ENCODE results near the gene CHURC1. TPM values are rescaled to one million over a fixed set of nuclear protein-coding genes. Genes with fewer than 3 reads are reported as not detected.
"Not testable (repeated sequence)": the region's sequence is repeated elsewhere in the genome, so short reads cannot be mapped to it uniquely, and the experiment has no call there.

Gene CHURC1
- total RNA-seq, 1 donor from 2014 or later = 72.8 TPM

DNA sequence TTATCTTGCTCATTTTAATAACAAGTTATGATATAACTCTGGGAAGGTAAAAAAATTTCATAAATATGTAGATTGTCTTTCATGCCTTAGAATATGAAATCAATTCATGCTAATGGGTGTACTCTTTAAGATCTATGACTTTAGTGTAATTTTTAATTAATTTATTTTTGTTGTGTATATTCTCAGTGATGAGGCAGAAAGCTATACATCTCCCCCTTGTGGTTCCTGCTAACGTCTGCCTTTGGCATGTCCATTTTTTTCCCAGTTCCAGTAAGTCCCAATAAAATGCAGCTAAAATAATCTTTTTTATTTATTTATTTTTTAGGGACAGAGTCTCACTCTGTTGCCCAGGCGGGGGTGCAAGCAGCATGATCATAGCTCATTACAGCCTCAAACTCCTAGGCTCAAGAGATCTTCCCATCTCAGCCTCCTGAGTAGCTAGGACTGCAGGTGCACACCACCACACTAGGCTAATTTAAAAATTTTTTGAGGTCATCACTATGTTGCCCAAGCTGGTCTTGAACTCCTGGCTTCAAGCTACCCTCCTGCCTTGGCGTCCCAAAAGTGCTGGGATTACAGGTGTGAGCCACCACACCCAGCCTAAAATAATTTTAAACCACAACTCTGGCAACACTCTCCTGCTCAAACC lies 3.3 kb upstream of the CHURC1 start:
- DNase-seq (ENCODE audit: low read depth) = peak; percentile 45

DNA sequence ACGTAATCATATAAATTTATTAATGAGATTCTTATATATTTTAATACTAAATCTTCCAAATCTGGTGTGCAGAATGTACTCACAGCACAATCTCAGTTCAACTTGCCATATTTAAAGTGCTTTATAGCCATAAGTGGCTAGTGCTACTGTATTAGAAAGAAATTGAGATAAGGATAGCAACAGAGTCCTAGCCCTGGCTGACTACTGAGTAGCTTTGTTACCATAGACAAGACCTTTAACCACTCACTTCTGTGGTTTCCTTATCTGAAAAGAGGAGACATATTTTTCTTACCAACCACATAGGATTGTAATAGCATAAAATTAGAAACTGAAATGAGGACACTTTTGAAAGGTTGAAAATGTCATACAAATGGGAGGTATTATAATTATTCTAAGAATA lies 2.0 kb upstream of the CHURC1 start:
- no peak for DNase-seq (ENCODE audit: low read depth)

DNA sequence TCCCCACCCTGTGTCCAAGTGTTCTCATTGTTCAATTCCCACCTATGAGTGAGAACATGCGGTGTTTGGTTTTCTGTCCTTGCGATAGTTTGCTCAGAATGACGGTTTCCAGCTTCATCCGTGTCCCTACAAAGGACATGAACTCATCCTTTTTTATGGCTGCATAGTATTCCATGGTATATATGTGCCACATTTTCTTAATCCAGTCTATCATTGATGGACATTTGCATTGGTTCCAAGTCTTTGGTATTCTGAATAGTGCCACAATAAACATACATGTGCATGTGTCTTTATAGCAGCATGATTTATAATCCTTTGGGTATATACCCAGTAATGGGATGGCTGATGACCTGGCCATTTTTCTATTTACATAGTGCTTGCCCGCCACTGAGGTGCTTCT lies 778 bp upstream of the CHURC1 start:
- not testable (repeated sequence) for DNase-seq (ENCODE audit: low read depth)

DNA sequence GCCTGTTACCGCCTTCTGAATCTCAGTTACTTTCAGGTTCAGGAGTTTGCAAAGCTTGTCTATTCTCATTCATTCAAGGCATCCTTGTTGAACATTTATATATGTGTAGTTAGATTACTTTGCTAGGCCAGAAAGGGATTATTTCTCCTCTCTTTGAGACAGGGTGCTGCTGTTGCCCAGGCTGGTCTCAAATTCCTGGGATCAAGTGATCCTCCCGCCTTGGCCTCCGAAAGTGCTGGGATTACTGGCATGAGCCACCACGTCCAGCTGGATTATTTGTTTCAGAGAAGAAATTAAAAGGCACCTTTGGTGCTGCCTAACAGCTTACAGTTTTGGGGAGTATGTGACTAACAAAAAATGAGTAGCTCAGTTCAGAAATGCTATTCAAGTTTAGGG lies 772 bp downstream of the CHURC1 start:
- DNase-seq (ENCODE audit: low read depth) = no peak

DNA sequence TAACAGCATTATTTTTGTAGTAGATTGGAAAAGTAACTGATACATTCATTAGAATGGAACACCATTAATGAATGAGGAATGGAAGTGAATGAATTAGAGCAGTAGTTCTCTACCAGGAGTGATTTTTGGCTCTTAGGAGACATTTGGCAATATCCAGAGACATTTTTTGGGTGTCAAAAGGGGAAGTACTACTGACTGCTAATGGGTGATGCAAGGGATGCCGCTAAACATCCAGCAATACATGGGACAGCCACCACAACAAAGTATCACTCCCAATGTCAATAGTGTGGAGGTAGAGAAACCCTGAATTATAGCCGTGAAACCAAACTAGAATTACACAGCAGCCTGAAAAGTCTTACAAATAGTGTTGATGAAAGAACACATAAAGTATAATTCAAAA lies 1.5 kb downstream of the CHURC1 start:
- no peak for DNase-seq (ENCODE audit: low read depth)

DNA sequence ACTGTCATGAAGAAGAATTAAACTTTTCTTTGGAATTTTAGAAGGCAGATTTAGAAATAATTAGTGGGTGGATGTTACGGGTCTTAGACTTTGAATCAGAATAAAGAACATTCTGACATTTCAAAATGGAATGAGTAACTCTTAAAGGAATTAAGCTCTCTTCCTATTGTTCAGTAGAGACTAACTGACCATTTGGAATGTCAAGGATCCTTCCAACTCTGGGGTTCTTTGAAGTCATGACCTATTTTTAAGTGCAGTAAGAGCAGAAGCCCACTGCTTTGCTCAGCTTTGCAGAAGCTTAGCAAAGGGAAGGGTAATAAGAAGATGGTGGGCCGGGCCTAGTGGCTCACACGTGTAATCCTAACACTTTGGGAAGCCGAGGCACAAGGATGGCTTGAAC lies 4.0 kb downstream of the CHURC1 start:
- peak; percentile 65 for DNase-seq (ENCODE audit: low read depth)

DNA sequence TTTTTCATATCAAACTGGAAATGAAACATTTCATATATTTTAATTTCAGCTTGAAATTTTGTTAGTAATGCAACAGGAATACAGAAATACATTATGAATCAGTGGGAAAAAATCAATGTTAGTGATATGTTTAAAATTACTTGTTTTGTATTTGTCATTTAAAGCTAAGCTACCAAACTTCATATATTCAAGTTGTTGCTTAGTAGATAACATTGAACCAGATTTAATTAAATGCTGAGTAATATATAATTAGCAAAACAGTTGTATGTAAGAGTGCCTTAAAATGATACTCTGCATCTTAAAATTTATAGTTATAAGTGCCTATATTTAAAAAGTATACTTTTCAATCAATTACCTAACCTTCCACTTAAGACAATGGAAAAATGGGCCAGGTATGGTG lies 5.0 kb downstream of the CHURC1 start:
- DNase-seq (ENCODE audit: low read depth) = no peak

DNA sequence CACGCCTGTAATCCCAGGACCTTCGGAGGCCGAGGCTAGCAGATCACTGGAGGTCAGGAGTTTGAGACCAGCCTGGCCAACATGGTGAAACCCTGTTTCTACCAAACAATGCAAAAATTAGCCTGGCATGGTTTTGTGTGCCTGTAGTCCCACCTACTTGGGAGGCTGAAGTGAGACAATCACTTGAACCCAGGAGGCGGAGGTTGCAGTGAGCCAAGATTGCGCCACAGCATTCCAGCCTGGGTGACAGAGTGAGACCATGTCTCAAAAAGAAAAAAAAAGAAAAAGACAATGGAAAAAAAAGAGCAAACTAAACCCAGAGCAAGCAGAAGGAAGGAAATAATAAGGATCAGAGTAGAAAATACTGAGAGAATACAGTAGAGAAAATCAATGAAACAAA lies 5.4 kb downstream of the CHURC1 start:
- DNase-seq (ENCODE audit: low read depth) = peak; percentile 69

DNA sequence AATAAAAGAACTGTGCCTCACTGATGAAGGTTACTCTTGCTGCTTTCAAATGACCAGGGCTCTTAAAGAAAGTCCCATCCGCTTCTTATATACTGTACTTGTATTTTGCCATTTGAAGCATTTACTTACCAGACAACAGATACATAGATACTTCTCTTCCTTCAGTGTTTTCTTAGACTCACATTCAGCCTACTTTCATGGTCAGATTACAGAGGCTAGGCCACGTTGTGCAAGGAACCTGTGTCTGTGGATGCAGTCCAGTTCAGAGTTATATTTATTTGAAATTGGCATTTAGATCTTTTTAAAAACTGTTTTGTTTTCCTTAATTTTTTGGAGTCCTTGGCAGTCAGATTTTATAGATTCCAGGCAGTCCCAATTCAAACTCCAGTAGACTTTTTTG lies 6.2 kb downstream of the CHURC1 start:
- DNase-seq (ENCODE audit: low read depth) = no peak

DNA sequence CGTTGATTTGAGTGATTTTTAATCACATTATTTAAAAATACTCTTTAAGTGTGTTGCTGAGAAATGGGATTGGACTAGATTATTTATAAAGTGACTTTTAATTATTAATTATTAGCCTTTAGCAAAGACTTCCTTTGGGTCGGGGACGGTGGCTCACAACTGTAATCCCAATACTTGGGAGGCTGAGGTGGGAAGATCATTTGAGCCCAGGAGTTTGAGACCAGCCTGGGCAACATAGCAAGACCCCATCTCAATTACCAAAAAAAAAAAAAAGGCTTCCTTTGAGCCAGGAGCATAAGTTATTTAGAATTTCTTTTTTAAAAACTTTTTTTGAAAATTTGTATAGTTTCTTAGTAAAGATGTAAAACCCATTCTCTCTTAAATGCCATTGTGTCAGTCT lies 8.8 kb downstream of the CHURC1 start:
- no peak for DNase-seq (ENCODE audit: low read depth)

DNA sequence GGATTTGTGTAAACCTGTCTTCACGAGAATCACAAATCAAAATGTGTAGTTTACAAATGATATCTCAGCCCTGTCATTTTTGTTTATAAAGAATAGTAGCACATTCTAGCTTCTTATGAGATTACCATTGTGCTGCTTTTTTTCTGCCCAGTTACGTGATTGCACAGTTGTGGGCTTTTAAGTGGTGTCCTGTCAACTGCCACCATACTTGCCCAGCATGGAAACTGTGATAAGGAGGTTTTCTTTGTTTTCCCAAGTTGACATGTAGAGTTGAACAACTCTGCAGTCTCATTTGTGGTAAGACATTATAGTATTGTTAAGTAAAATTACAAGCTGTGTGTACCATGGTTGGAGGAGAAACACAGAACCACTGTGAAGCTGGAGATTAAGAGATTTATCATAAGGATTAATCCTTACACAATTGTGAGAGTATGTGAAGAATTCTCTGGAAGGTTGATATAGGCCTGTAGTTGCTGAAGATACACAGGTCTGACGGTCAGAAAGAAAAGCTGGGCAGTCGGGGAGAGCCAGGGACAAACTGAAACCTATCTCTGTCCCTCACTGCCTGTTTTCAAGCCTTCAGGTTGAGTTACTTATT lies 12.2 kb downstream of the CHURC1 start:
- no peak for DNase-seq (ENCODE audit: low read depth)

DNA sequence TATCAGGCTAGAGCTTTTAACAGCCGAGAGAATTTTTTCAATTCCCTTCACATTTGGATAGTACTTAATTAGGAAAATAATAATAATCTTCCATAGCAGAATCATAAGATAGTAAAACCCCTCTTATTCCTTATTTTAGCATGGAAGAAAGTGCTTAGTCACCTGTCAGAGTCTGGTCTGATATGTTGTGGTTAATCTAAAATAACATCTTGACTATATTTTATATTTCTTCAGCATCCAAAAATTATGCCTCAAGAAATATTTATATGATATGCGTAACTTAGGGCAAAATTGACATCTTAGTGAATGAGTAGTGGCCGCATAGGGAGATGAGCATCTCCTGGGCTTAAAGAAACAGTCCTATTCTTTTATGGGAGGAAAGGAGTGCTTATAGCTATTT lies 12.8 kb downstream of the CHURC1 start:
- DNase-seq (ENCODE audit: low read depth) = no peak

DNA sequence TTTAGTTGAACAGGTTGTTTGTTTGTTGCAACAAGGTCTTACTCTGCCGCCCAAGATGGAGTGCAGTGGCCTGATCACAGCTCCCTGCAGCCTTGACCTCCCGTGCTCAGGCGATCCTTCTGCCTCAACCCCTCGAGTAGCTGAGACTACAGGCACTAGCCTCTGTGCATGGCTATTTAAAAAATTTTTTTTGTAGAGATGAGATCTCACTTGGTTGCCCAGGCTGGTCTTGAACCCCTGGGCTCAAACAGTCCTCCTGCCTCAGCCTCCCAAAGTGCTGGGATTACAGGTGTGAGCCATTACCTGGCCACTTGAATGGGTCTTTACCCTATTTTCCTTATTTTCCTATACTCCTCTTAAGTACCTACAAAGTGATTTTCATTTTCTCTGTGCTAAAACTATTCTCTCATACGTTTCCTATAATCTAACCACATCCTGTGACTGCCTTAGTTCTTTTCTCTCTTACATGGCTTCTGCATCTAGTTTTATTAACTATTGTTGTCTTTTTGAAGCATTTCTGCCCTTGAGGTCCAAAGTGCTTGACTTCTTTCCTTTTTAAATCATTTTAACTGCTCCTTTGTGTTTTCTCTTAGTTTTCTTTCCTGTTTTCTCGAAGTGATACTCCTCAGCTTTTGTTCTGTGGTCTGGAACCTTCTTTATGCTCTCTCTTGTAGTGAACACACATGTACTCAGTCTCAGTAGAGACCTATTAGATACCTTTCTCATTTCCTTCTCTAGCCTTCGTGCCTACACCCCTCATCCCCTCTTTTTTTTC lies 14.2 kb downstream of the CHURC1 start:
- no peak for DNase-seq (ENCODE audit: low read depth)

DNA sequence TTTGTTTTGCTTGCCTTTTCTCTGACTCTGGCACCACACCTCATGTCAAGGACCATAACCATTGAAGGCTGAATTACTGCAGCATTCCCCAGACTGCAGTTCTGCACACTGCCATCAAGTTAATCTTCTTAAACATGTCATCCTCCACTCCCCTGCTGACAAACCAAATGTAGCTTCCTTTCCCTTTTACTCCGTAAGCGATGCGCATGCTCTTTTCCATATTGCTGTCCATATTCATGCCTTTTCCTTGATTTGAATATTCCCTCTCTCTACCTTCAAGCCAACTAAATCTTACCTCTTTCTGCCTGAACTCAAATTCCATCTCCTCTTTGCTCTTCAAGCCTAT lies 14.7 kb downstream of the CHURC1 start:
- DNase-seq (ENCODE audit: low read depth) = no peak

DNA sequence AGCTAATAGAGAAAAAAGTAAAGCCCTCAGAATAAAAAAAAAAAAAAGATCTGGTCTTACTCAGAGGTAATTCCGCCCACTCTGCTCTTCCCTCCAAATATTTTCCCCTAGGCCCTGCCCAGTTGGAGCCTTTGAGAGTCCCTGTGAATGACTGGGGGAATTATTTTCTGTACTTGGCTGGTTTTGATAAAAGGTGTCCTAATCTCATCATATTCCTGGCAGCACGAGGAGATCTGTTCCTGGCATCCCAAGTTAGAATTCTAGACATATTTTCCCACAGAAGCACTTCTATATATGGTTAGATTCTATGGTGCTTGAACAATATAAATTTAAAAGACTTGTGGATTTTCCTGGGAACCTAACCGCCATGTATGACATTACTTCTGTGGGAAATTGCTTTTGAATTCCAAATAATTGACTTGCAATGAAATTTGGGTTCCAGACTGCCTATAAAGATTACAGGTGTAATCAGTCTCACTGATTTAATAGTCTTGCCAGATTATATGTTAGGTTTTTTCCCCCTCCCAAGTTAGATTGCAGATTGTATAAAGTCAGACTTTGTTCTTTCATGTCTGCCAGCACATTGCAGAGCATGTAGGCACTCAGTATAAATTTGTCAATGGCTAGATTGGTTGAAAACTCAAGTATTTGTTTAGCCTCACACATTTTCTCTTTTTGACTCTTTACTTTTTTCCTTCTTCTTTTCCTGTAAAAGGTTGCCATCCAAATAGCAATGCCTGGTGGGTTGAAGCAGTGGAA lies 16.0 kb downstream of the CHURC1 start:
- no peak for DNase-seq (ENCODE audit: low read depth)

DNA sequence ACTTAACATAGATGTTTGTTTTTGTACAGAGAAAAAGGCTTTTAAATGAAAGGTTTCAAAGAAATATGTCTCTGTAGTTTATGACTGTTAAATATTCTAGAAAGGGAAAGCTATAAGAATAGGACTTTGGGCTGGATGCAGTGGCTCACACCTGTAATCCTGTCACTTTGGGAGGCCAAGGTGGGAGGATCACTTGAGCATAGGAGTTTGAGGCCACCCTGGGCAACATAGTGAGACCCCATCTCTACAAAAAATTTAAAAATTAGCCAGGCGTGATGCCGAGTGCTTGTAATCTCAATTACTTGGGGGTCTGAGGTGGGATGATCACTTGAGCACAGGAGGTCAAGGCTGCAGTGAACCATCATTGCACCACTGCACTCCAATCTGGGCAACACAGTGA lies 16.9 kb downstream of the CHURC1 start:
- no peak for DNase-seq (ENCODE audit: low read depth)

DNA sequence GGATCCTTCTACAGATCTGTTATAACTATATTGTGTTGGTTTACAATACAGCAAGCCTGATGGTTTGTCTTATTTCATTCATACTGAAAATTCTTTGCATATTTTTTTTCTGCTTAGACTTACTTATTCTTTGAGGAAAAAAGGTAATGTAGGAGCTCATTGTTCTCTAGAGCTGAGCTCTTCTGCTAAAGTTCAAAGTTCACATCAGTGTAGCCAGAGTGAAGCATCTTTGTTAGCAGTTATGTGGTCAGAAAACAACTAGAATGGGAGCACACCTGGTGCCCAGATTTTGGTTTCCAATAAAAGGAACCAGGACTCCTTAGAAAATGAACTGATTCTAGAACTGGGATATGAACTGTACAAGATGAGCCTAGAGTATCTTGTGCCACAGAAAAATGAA lies 18.0 kb downstream of the CHURC1 start:
- no peak for DNase-seq (ENCODE audit: low read depth)

DNA sequence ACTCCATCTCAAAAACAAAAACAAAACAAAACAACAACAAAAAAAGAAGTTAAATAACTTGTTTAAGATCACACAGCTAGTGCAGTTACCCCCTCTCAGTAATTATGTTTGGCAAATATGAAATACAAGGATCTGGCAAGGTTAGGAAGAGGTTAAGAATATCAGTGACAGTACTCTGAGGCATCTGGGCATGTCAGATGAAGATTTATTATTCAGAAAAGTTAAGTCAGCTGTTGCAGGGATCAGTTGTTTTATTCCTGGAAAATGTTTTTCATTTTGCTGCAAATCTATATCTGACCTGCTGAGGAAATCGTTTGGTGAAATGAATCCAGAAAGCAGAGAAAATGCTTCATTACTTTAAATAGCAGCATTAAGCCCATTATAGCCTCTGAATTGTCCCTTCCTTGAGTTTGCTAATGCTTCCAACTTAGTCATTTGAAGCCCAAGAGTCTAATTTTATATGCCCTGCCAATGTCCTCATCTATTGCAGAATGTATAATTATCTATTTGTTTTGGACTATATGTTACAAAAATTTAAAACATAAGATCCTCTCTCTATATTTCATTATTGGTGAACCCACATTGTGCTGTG lies 20.2 kb downstream of the CHURC1 start:
- no peak for DNase-seq (ENCODE audit: low read depth)

DNA sequence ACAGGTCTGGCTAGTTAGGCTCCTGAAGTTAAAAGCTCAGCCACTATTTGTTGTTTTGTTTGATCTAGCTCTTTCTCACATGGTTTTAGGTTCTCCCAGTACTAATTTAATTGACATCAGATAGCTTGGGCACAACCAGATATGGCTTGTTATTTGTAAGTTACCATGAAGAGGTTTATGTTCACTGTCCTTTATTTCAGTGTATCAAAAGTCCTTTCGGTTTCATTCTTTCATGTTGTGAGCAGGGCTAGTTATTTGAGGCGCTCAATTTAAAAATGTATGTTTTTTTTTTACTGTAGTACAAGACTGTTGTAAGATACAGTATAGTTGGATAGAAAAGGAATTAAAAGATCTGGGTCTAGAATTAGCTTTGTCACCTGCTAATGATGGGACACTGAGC lies 21.3 kb downstream of the CHURC1 start:
- DNase-seq (ENCODE audit: low read depth) = no peak

DNA sequence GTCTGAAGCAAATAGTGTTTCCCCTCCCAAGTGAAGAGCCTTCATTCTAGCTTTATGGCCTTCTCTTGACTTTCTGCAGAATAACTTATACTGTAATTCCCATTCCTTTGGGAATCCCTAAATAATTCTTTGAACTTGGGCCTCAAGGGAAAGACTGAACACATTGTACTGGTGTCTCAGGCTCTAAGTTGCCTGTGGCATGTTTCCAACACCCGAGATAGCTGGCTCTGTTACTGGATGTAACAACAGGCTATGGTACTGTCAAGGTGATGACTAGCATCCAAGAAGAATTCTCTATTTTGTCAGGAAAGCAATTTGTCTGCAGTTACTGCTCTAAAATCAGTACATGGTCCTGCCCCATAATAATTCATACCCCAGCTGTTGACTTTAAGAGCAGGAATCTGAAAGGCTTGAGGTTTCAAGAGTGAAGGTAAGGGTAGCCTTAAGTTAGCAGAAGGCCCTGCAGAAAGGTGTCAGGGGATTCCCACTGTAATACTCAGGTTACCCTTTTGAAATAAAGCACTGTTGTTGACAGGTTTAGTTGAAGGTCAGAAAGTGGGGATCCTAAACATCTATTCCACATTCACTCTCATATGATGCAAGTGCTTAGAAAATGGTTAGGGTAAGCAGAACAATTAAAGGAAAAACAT lies 23.0 kb downstream of the CHURC1 start:
- DNase-seq (ENCODE audit: low read depth) = no peak

DNA sequence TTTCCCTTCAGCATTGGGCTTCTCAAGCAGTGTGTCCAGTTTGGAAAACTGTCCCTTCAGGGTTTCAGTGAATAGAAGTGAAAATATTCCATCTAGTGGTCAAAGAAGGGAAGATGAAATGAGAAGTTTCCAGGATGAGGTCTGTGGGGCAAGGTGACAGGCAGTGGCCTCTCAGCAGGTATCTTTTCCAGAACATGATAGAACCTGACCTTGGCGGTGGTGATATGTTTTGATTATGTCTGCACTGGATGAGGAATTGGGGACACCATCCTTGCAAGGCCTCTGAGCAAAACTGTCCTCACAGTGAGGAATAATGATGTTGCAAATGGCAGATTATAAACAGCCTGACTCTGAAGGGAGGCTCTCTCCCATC lies 23.6 kb downstream of the CHURC1 start:
- DNase-seq (ENCODE audit: low read depth) = peak; percentile 40

Measured in renal cortical epithelial cell (primary cell).